PC-3 (cell line): ENCODE results near the gene TYR.

ENCODE experiments used
- CTCF ChIP-seq: fragments of 300-600 bp; sonication (generic); conservative IDR thresholded peaks from 2 replicates; pipeline ENCODE4 v1.5.1; 2017; ENCODE audit warnings: antibody characterized with exemption, low read depth, mild to moderate bottlenecking, low read length
- EZH2 ChIP-seq: fragments of 300-600 bp; sonication (generic); IDR thresholded peaks from one replicate; pipeline ENCODE4 v1.6.1; 2017; ENCODE audit warnings: antibody characterized with exemption, mild to moderate bottlenecking, low read length; ENCODE audit not compliant: unreplicated experiment
- EZH2phosphoT487 ChIP-seq: fragments of 300-600 bp; sonication (generic); IDR thresholded peaks from 2 replicates; pipeline ENCODE4 v1.6.1; 2018; ENCODE audit warnings: mild to moderate bottlenecking, antibody characterized with exemption, low read length, borderline replicate concordance

DNA sequence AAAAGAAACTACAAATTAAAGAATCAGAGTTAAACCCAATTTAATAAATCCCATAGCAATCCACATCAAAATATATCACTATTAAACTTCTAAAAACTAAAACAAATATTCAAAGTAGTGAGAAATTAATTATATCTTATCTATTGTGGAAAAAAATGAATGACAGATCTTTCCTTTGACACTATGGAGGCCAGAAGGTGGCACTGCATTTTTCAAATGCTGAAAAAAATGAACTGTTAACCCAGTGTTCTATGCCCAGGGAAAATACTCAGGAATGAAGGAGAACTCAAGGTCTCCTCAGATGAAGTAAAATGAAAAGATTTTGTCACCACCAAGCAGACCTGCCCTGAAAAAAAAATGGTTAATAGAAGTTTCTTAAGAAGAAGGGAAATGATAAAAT is 27.7 kb downstream of the TYR start:
- TF ChIP-seq CTCF: peak; percentile 61
- TF ChIP-seq EZH2: no peak
- TF ChIP-seq EZH2phosphoT487: no peak
